Spleen (tissue), 13 donors: Measurements from ENCODE around the gene CHODL. TPM values are rescaled to one million over a fixed set of nuclear protein-coding genes. Genes with fewer than 3 reads are reported as not detected.

Source experiments
- DNase-seq: peaks from one replicate; pipeline ENCODE4 v3.0.0-alpha.2; 2020
- H3K27ac ChIP-seq, 8 donors: fragments of 200-600 bp; sonication (generic) in 7 of 8; 1 replicate in 4 of 8; 2 replicates in 4 of 8; pipeline versions ENCODE4 v1.5.0 to v1.8.0; 2016 to 2021; ENCODE audit warnings: inconsistent platforms in 4 of 8, mild to moderate bottlenecking in 4 of 8, moderate library complexity in 1 of 8
- H3K27me3 ChIP-seq, 7 donors: fragments of 200-600 bp; sonication (generic) in 6 of 7; replicated peaks in 1 of 7; 1 replicate in 4 of 7; 2 replicates in 3 of 7; pipeline versions ENCODE4 v1.5.0 to v1.8.0; 2016 to 2021; ENCODE audit warnings: inconsistent platforms in 3 of 7, mild to moderate bottlenecking in 1 of 7
- H3K36me3 ChIP-seq, 6 donors: fragments of 200-600 bp; sonication (generic) in 5 of 6; 1 replicate in 4 of 6; 2 replicates in 2 of 6; pipeline versions ENCODE4 v1.5.0 to v1.8.0; 2016 to 2021; ENCODE audit warnings: inconsistent platforms in 2 of 6
- H3K4me1 ChIP-seq, 6 donors: fragments of 200-600 bp; sonication (generic) in 5 of 6; 1 replicate in 3 of 6; 2 replicates in 3 of 6; pipeline versions ENCODE4 v1.5.0 to v1.8.0; 2016 to 2021; ENCODE audit warnings: inconsistent platforms in 3 of 6
- H3K4me3 ChIP-seq, 8 donors: fragments of 200-600 bp; sonication (generic) in 7 of 8; 1 replicate in 4 of 8; 2 replicates in 4 of 8; pipeline versions ENCODE4 v1.5.0 to v1.8.0; 2016 to 2021; ENCODE audit warnings: inconsistent platforms in 4 of 8, mild to moderate bottlenecking in 4 of 8, moderate library complexity in 2 of 8
- H3K9me3 ChIP-seq, 8 donors: fragments of 200-600 bp; sonication (generic) in 7 of 8; 1 replicate in 4 of 8; 2 replicates in 4 of 8; pipeline versions ENCODE4 v1.5.0 to v1.8.0; 2016 to 2021; ENCODE audit warnings: inconsistent platforms in 4 of 8
- CTCF ChIP-seq, 11 experiments: fragments of 200-600 bp in 7 of 11; fragments of 450-650 bp in 4 of 11; sonication (generic) in 4 of 11; IDR thresholded peaks in 8 of 11; conservative IDR thresholded peaks in 3 of 11; 1 replicate in 7 of 11; 2 replicates in 4 of 11; pipeline versions ENCODE4 v1.4.0 to v1.8.0; 2016 to 2021; ENCODE audit warnings: antibody characterized with exemption in 11 of 11, inconsistent platforms in 4 of 11, mild to moderate bottlenecking in 1 of 11
- POLR2A ChIP-seq, 3 donors: fragments of 450-650 bp; IDR thresholded peaks; one replicate each; pipeline ENCODE4 v1.5.1; 2017; ENCODE audit warnings: antibody characterized with exemption in 3 of 3, mild to moderate bottlenecking in 1 of 3
- POLR2AphosphoS5 ChIP-seq, 3 donors: sonication (generic); formaldehyde crosslinking; IDR thresholded peaks; one replicate each; pipeline ENCODE4 v1.5.1; 2017; ENCODE audit warnings: antibody characterized with exemption in 3 of 3
- WGBS, 5 donors: extraction: QIAGEN DNeasy Blood & Tissue Kit in 3 of 5; methylation state at CpG; one replicate each; pipeline versions ENCODE4 v1.1.5 to v1.1.7; 2013 to 2018; 5-methylcytosine and 5-hydroxymethylcytosine counted together
- intact Hi-C: fragments of 100-400 bp; cut with DNase I; formaldehyde crosslinking; loops from one replicate; pipeline ENCODE4 v1.15.0; 2023; ENCODE audit warnings: low total_unique reads
- long read RNA-seq, 2 donors: transcript quantifications; one replicate each; lab custom pipeline, GENCODE V29; 2026
- polyA plus RNA-seq, 3 donors: library from polyadenylated mRNA; stranded (reverse); fragments of 200-250 nt; gene quantifications; one replicate each; pipeline ENCODE4 v1.2.1, GENCODE V29; 2013
- total RNA-seq, 7 donors: library from RNA; depleted of rRNA in 3 of 7; stranded (reverse); fragments of >200 nt in 3 of 7; fragmentation: NEBNext Ultra II Directional in 4 of 7; extraction: Animal tissue kit (Norgen Biotek cat#: 25700) in 4 of 7; gene quantifications; one replicate each; pipeline versions ENCODE4 v1.1.0 to v1.2.1, GENCODE V29; 2016 to 2021
- donor health status: healthy with polysubstance abuse.
- donor health status: DM: no; HTN: no; CAD: no; lungs with moderate emphysema.
- donor health status: DM: no; HTN: no; CAD: no.
- donor health status: Bipolar disorder and iron deficiency.
- donor health status: healthy.
- donor health status: DM: no; HTN: no; CAD: no.
- donor health status: DM: yes; HTN: yes; CAD: no.

CHODL gene
- 10 to 100 TPM in 3 of 7 donors, 1 to 10 TPM in 4; 3.1 to 17.3 (median 7.1) TPM for total RNA-seq
- polyA plus RNA-seq = 1 to 10 TPM; 1.2 to 2.3 (median 2.0) TPM
- long read RNA-seq, donor 1, transcript CHODL-201 (6 exons, 2,548 nt) = major isoform, 14 of 14 reads
- long read RNA-seq, donor 1, partial matches to known transcripts = 0 of 14 reads
- long read RNA-seq, donor 1, other reads (novel, unspliced or antisense) = 0 of 14 reads
- long read RNA-seq, donor 2, transcript CHODL-201 (6 exons, 2,548 nt) = major isoform, 18 of 18 reads
- long read RNA-seq, donor 2, partial matches to known transcripts = 0 of 18 reads
- long read RNA-seq, donor 2, other reads (novel, unspliced or antisense) = 0 of 18 reads

- WGBS, 5 donors = 4 to 13% (median 6%) methylated on average over 29 to 72 of the region's 72 CpGs
- Histone ChIP-seq H3K36me3 (no peaks in the 10 kb centered on the region), H3K4me1 (peaks cover 0 to 18% (median 12%) of the 10 kb centered on the region in 6 donors), H3K4me3 (peak within 1 kb of the TSS; percentile 6 to 66 (median 36)), H3K27me3 (peaks cover 0 to 40% (median 20%) of the 10 kb centered on the region in 7 donors), H3K27ac (peak within 1 kb of the TSS in 7 of 8 donors; percentile 11 to 67 (median 48)), H3K9me3 (no peaks in the 10 kb centered on the region)
- DNase-seq = no peak
- TF ChIP-seq POLR2A (IDR thresholded peaks at IDR 0.05) (no peak), POLR2AphosphoS5 (IDR thresholded peaks at IDR 0.05) (peak in 1 of 3 donors; percentile 52), CTCF (IDR thresholded peaks at IDR 0.05 in 8 of 11, conservative IDR thresholded peaks at IDR 0.05 in 3 of 11) (no peak)
- intact Hi-C loops = no loop called here
These were observed at the start of gene CHODL for GRCh38 chr21:18244671-18245463. Gene CHODL (plus strand): TSS chr21:18244833. CDS start chr21:18245224, 391 bp downstream.

- H3K27me3 ChIP-seq = no peaks in the 10 kb centered on the region
- H3K36me3 ChIP-seq = no peaks in the 10 kb centered on the region
- intact Hi-C loops = no loop called here
- DNase-seq = no peak
- H3K9me3 ChIP-seq = peaks cover 0 to 6% (median 0%) of the 10 kb centered on the region in 8 donors
- H3K4me3 ChIP-seq = no peak overlapping the region
- TF ChIP-seq CTCF (IDR thresholded peaks at IDR 0.05 in 8 of 11, conservative IDR thresholded peaks at IDR 0.05 in 3 of 11) (peak in 2 of 11 experiments; percentile 25 to 26), POLR2A (IDR thresholded peaks at IDR 0.05) (no peak)
- WGBS, 5 donors = 85 to 94% (median 91%) methylated on average over 1 of the region's 1 CpG
- no peaks in the 10 kb centered on the region for H3K4me1 ChIP-seq
- no peak overlapping the region for H3K27ac ChIP-seq
These were observed 39.7 kb upstream of the CHODL start for GRCh38 chr21:18204931-18205330.

GRCh38 chr21:18218331-18218730 lies 26.3 kb upstream of the CHODL start:
- no peak for DNase-seq
- H3K4me3 ChIP-seq = no peak overlapping the region
- H3K27me3 ChIP-seq = no peaks in the 10 kb centered on the region
- H3K36me3 ChIP-seq = no peaks in the 10 kb centered on the region
- no peak for TF ChIP-seq CTCF (IDR thresholded peaks at IDR 0.05 in 8 of 11, conservative IDR thresholded peaks at IDR 0.05 in 3 of 11)
- no peak for TF ChIP-seq POLR2AphosphoS5 (IDR thresholded peaks at IDR 0.05)
- no peak for TF ChIP-seq POLR2A (IDR thresholded peaks at IDR 0.05)
- intact Hi-C loops = no loop called here
- H3K4me1 ChIP-seq = no peaks in the 10 kb centered on the region
- peaks cover 8 to 65% (median 43%) of the 10 kb centered on the region in 8 donors for H3K9me3 ChIP-seq
- H3K27ac ChIP-seq = no peak overlapping the region
- WGBS, 5 donors = 44 to 59% (median 50%) methylated on average over 1 of the region's 1 CpG

- DNase-seq = no peak
- Histone ChIP-seq H3K9me3 (peaks cover 8 to 65% (median 43%) of the 10 kb centered on the region in 8 donors), H3K27ac (no peak overlapping the region), H3K4me1 (no peaks in the 10 kb centered on the region), H3K27me3 (no peaks in the 10 kb centered on the region), H3K36me3 (no peaks in the 10 kb centered on the region), H3K4me3 (no peak overlapping the region)
- no peak for TF ChIP-seq CTCF (IDR thresholded peaks at IDR 0.05 in 8 of 11, conservative IDR thresholded peaks at IDR 0.05 in 3 of 11)
- no peak for TF ChIP-seq POLR2A (IDR thresholded peaks at IDR 0.05)
- no peak for TF ChIP-seq POLR2AphosphoS5 (IDR thresholded peaks at IDR 0.05)
- intact Hi-C loops = no loop called here
These were observed 24.1 kb upstream of the CHODL start for GRCh38 chr21:18220498-18220897.
